NCI-H1417 treated with DMSO at 0.1 percent for 48 hours (cell line): ENCODE data around the gene NHLRC3.
"Not testable (repeated sequence)": the region's sequence is repeated elsewhere in the genome, so short reads cannot be mapped to it uniquely, and the experiment has no call there.

ENCODE experiments used
- DNase-seq: peaks from one replicate; lab custom pipeline; 2025; lab: John Stamatoyannopoulos, UW

The NHLRC3 gene

GRCh38 chr13:39044536-39044935 is 6.3 kb downstream of the NHLRC3 start:
- DNase-seq: no peak

GRCh38 chr13:39047560-39047959 is 9.3 kb downstream of the NHLRC3 start:
- DNase-seq: no peak

GRCh38 chr13:39048806-39049205 is 10.6 kb downstream of the NHLRC3 start:
- no peak for DNase-seq

GRCh38 chr13:39049274-39049673 is 11.0 kb downstream of the NHLRC3 start:
- no peak for DNase-seq

GRCh38 chr13:39051157-39051556 is 12.9 kb downstream of the NHLRC3 start:
- no peak for DNase-seq

- no peak for DNase-seq
These were observed 14.7 kb downstream of the NHLRC3 start for GRCh38 chr13:39052944-39053343.

- DNase-seq: no peak
These were observed 15.9 kb downstream of the NHLRC3 start for GRCh38 chr13:39054112-39054511.

- DNase-seq: no peak
These were observed 17.8 kb downstream of the NHLRC3 start for GRCh38 chr13:39056018-39056417.

GRCh38 chr13:39058040-39058439 is 19.8 kb downstream of the NHLRC3 start:
- no peak for DNase-seq

- DNase-seq: no peak
These were observed 23.7 kb downstream of the NHLRC3 start for GRCh38 chr13:39062004-39062403.

- DNase-seq: no peak
These were observed 34.6 kb downstream of the NHLRC3 start for GRCh38 chr13:39072842-39073241.

GRCh38 chr13:39073983-39074382 is 35.7 kb downstream of the NHLRC3 start:
- no peak for DNase-seq

- DNase-seq: not testable (repeated sequence)
These were observed 48.1 kb downstream of the NHLRC3 start for GRCh38 chr13:39086251-39086945.

- no peak for DNase-seq
These were observed 53.3 kb downstream of the NHLRC3 start for GRCh38 chr13:39091586-39091985.

- DNase-seq: no peak
These were observed 57.2 kb downstream of the NHLRC3 start for GRCh38 chr13:39095500-39095899.

- DNase-seq: no peak
These were observed 61.0 kb downstream of the NHLRC3 start for GRCh38 chr13:39099231-39099630.
